Measurements from ENCODE around the gene VASH1. TPM values are rescaled to one million over a fixed set of nuclear protein-coding genes. Genes with fewer than 3 reads are reported as not detected.

Gene VASH1
- total RNA-seq, 1 donor from 2014 or later: 28.4 TPM

DNA sequence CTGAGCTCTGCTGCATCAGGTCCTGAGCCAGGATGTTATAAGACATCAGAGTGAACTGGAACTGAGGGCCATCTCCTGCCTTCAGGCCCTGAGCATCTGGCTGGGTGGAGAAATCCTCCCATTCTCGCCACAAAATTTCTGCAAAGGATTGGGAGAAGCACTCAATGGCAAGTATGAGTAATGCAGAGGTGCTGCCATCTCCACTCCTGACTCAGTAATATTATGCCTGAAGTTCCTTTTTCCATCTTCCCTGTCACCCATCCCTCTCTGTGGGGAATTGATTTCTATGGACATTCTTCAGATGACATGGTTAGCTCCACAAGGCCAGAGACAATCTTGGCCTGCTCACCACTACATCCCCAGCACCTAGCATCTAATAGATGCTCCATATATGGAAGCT, 46.7 kb downstream of the VASH1 start:
- peaks cover 0 to 4% of the 10 kb centered on the region in 2 donors for H3K4me1 ChIP-seq
- TF ChIP-seq, protein P1, sequence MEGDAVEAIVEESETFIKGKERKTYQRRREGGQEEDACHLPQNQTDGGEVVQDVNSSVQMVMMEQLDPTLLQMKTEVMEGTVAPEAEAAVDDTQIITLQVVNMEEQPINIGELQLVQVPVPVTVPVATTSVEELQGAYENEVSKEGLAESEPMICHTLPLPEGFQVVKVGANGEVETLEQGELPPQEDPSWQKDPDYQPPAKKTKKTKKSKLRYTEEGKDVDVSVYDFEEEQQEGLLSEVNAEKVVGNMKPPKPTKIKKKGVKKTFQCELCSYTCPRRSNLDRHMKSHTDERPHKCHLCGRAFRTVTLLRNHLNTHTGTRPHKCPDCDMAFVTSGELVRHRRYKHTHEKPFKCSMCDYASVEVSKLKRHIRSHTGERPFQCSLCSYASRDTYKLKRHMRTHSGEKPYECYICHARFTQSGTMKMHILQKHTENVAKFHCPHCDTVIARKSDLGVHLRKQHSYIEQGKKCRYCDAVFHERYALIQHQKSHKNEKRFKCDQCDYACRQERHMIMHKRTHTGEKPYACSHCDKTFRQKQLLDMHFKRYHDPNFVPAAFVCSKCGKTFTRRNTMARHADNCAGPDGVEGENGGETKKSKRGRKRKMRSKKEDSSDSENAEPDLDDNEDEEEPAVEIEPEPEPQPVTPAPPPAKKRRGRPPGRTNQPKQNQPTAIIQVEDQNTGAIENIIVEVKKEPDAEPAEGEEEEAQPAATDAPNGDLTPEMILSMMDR (IDR thresholded peaks at IDR 0.05): no peak
- DNase-seq (ENCODE audit: low spot score in 2 of 2): no peak
- peaks cover 35 to 56% of the 10 kb centered on the region in 2 donors for H3K36me3 ChIP-seq
- no peak overlapping the region for H3K4me3 ChIP-seq
- H3K9me3 ChIP-seq: no peaks in the 10 kb centered on the region
- intact Hi-C loops (cut with DNase I): no loop called here
- no peaks in the 10 kb centered on the region for H3K27me3 ChIP-seq
- H3K27ac ChIP-seq: no peak overlapping the region

DNA sequence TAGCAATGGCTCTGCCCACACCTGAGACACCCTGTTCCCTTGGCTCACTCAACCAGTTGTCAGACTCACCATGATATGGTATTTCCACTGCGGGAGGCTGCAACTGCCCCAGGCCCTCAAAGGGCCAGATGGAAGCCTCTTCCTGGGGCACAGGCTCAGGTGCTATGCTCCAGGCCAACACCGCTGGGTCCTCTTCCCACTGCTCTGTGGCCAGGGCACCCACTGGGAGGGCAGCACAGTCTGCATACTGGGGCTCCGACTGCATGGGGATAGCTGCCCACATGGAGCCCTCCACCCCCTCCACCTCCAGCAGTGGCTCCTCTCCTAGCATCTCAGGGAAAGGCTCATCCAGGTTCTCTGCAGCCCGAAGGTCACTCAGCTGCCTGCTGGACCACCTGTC, 47.7 kb downstream of the VASH1 start:
- intact Hi-C loops (cut with DNase I): no loop called here
- peaks cover 25 to 47% of the 10 kb centered on the region in 2 donors for H3K36me3 ChIP-seq

DNA sequence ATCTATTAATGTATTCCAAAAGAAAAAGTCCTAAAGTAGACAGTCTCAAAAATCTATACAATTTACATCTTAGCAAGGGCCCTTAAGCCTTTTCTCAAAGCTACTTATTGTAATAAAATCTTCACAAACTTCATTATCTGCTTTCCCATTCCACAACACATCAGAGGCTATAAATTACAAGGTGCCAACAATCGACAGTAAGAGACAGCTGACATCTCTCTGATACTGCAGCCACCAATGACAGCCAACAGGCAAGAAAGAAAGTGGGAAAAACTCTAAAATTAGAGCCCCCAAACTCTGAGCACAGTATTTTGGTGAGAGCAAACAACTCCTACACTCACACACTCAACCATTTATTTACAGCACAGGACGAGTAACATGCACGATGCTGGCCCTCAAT, 49.3 kb downstream of the VASH1 start:
- H3K4me3 ChIP-seq: peak overlapping the region in 1 of 2 donors; percentile 76
- H3K9me3 ChIP-seq: no peaks in the 10 kb centered on the region
- intact Hi-C loops (cut with DNase I): loop anchor here (2.0 to 5.0 kb wide), 3 partner anchors 48 to 647 kb away; partner anchors contain the start of genes AHSA1, VASH1 and VIPAS39

More for the DNA sequence above, 47.7 kb downstream of the VASH1 start:
- Histone ChIP-seq H3K27ac (no peak overlapping the region), H3K27me3 (no peaks in the 10 kb centered on the region), H3K4me1 (peaks cover 0 to 6% of the 10 kb centered on the region in 2 donors), H3K9me3 (no peaks in the 10 kb centered on the region), H3K4me3 (no peak overlapping the region)
- TF ChIP-seq, protein P1 (IDR thresholded peaks at IDR 0.05): no peak
- DNase-seq (ENCODE audit: low spot score in 2 of 2): no peak

DNA sequence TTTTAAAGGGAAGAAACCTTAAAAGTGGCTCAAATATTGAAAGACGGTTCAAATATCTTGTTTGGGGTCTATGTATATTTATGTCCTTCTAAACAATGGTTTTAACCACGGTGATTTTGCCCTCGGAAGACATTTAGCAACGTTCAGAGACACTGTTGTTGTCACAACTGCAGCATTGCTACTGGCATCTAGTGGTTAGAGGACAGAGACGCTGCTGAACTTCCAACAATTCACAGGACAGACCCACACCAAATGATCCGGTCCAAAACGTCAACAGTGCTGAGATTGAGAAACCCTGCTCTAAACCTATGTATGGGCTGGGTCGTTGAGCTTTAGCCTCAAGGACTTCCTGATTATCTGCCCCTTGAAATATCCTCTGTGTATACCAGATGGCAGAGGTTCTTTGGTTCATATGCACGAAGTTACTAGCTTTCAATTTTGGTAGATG, 49.7 kb downstream of the VASH1 start:
- H3K27me3 ChIP-seq: no peaks in the 10 kb centered on the region
- DNase-seq (ENCODE audit: low spot score in 2 of 2): peak in 1 of 2 donors; percentile 69
- H3K36me3 ChIP-seq: peaks cover 18 to 29% of the 10 kb centered on the region in 2 donors
- TF ChIP-seq, protein P1 (IDR thresholded peaks at IDR 0.05): peak in 2 of 3 experiments; percentile 31 to 42
- H3K9me3 ChIP-seq: no peaks in the 10 kb centered on the region
- peaks cover 0 to 6% of the 10 kb centered on the region in 2 donors for H3K4me1 ChIP-seq
- no peak overlapping the region for H3K27ac ChIP-seq
- intact Hi-C loops (cut with DNase I): loop anchor here (2.0 to 5.0 kb wide), 3 partner anchors 49 to 646 kb away; partner anchors contain the start of genes AHSA1, VASH1 and VIPAS39
- H3K4me3 ChIP-seq: peak overlapping the region; percentile 20 to 76

More for the DNA sequence above, 49.3 kb downstream of the VASH1 start:
- DNase-seq (ENCODE audit: low spot score in 2 of 2): no peak
- TF ChIP-seq, protein P1 (IDR thresholded peaks at IDR 0.05): no peak
- Histone ChIP-seq H3K36me3 (peaks cover 18 to 32% of the 10 kb centered on the region in 2 donors), H3K27ac (no peak overlapping the region), H3K27me3 (no peaks in the 10 kb centered on the region), H3K4me1 (peaks cover 0 to 6% of the 10 kb centered on the region in 2 donors)

DNA sequence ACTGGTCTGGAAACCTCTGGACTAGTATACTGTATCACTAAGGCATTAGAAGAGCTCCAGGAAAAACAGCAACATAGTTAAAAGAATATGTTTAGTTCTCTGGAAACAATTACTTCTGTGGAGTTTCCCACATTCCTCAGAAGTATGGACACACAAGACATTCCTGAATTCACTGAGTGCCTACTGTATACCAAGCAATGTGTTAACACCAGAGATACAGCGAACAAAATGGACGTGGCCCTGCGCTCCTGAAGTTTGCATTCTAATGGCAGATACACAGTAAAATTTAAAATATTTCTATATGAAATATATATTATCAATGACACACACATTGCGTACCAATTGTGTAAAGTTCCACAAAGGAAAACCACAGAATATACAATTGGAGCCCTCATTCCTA, 50.3 kb downstream of the VASH1 start:
- peak overlapping the region; percentile 76 to 88 for H3K4me3 ChIP-seq
- H3K36me3 ChIP-seq: peaks cover 13 to 24% of the 10 kb centered on the region in 2 donors
- DNase-seq (ENCODE audit: low spot score in 2 of 2): no peak
- TF ChIP-seq, protein P1 (IDR thresholded peaks at IDR 0.05): no peak
- H3K4me1 ChIP-seq: peaks cover 0 to 6% of the 10 kb centered on the region in 2 donors
- no peaks in the 10 kb centered on the region for H3K27me3 ChIP-seq
- no peaks in the 10 kb centered on the region for H3K9me3 ChIP-seq
- intact Hi-C loops (cut with DNase I): loop anchor here (2.0 to 5.0 kb wide), 3 partner anchors 49 to 646 kb away; partner anchors contain the start of genes AHSA1, VASH1 and VIPAS39
- H3K27ac ChIP-seq: peak overlapping the region; percentile 74 to 79

Data from ascending aorta (tissue), 2 donors.